GM19238 (cell line): Measurements from ENCODE around the gene ST6GAL2.

Experiments
- DNase-seq: peaks from one replicate; pipeline ENCODE4 v3.0.0; 2011; ENCODE audit warnings: low spot score; ENCODE audit not compliant: insufficient read length

Gene ST6GAL2

GRCh38 chr2:106864051-106864450 is 21.9 kb downstream of the ST6GAL2 start:
- DNase-seq = no peak

GRCh38 chr2:106863387-106863786 is 22.6 kb downstream of the ST6GAL2 start:
- no peak for DNase-seq

- DNase-seq = no peak
Measured at GRCh38 chr2:106859498-106859897, 26.5 kb downstream of the ST6GAL2 start.

DNA sequence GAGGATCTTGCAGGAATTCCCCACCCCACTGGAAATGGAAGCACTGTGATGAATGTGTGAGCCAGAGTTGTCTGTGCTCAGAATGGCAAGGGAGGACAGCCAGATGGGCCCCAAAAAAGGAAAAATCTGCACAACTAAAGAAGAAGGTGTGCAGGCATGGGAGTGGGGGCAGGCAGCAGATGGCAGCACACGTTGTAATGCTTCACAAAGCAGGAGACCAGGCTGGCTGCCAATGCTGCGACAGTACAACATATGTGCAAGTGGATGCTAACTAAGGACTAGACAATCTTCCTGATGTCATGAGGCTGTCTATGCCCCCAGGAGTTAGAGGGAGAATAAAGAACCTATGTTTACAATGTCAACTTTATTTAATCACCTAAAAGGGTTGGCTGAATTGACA is 27.2 kb downstream of the ST6GAL2 start:
- DNase-seq = no peak

DNA sequence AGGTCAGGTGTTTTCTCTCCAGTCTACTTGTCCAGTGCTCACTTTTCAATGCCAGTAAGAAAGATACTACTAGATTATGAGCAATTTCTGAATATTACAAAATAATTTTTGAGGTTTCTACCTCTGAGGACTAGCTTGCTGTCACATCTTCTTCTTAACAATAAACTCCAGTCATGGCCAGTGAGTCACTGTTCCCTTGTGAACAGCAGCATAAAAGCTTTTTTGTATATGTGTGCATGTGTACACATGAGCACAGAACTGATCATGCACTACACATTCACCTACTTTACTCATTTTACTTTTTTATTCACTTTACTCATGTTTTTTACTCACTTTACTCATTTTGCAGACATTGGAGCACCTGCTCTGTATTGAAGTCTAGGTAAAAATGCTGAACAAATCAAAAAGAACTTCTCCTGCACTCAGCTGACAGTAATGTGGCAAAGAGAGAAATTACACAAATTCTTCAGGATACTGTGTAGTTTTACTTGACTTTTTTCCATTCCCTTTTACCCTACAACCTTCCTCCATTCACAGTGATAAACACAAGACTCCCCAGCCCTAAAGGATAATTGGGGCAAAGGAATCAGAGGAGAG is 28.0 kb downstream of the ST6GAL2 start:
- DNase-seq = no peak

DNA sequence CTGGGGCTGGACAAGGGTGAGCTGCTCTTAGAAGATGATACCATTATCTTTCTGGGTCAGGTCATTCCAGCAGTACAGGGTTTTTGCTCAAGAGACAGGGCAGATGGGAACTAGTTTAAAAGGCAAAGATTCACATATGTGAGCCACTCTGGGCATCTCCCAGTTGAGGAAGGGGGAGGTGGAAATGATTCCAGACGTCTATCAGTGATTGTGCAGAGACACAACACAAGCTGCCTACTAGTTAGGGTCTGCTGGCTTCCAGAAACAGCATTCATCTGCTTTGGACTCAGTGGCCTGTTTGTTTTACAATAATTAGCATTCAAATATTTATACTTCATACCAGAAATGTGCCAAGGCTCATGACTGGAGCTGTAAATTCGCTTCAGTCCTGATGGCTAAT is 32.3 kb downstream of the ST6GAL2 start:
- no peak for DNase-seq

DNA sequence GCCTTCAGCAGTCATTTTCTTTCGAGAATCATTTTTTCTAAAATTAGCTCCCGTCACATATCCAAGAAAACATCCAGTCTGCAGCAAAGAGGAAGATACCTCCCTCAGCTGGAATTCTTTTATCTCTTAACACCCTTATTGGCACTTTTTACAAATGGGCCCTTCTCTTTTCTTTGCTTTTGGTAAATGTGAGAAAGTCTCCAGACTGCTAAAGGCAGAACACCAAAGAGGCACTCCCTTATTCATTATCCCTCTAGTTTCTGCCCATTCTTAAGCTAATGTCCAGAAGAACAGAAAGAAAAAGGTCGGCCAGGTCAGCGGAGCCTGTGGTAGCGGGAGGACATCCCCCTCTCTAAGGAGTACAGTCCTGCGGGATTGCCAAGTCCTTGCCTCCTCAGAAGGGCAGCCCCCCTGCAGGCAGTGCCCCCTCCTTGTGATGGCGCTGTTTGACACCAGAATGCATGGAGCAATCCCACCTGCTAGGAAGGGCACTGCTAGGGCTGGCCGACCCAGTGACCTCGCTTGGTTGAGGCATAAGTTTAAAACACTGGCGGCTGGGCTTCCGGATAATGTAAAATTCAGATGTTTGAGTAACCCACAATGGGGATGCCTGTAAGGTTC is 34.0 kb downstream of the ST6GAL2 start:
- no peak for DNase-seq

DNA sequence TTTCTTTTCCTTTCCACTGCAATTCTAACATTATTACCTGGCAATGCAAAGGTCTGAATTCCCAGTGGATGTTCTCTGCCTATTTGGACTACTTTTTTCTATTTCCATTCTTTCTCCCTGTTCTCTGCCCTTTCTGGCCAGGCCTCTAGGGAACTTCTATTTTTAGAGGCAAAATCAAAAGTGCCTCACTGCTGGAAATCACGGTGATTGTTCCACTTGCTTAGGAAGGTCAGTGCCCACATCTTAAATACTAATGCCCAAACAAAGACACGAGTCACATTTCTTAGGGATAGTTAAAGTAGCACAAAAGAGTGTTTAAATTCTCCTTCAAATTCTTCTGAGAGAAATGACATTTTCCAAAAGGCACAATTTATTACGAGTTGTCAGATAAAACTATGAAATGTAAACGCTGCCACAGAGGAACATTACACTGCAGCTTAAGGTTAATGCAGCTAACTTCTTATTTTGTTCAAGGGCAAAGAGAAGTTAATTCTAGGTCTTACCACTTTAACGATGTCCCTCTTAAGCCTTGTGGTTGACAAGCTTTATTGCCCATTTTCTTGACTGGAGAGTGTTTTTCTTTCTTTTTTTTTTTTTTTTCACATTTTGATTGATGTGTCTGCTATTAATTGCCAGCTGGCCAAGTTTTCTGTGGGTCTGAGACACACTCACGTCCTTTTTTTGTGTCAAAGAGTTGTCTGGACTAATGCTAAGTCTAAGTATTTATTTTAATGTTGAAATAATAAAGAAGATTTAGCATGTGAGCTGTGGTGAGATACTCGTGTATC is 34.7 kb downstream of the ST6GAL2 start:
- DNase-seq = no peak

DNA sequence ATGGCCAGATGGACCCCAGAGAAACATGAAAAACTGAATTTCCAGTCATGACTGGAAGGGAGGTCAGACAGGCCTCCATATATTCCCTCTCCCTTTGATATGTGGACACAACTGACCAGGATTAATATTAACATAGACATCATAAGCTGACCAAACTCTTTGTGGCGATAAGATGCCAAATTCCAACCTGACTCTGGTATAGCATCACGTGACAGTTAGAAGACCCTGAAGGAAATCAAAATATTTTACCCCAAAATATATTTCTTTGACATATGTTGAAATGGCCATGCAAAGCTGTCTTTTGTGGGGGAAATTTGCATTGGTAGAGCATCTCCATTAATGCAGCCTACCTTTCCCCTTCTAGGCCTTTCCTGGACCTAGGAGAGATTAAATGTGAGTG is 36.7 kb downstream of the ST6GAL2 start:
- no peak for DNase-seq

DNA sequence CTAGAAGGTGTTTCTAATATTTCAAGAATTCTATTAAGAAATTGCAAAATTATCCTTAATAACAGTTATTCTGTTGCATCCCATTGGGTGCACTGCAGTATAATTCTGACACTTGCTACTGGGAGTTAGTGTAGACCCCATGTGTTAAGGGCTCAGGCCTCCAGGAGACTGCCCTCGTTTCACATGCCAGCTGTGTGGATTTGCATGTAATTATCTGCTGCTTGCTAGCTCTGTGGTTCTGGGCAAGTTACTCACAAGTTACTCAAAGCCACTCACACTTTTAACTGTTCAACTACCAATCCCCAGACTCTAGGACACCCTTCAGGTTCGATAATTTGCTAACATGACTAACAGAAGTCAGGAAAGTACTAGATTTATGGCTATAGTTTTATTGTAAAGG is 38.6 kb downstream of the ST6GAL2 start:
- no peak for DNase-seq

DNA sequence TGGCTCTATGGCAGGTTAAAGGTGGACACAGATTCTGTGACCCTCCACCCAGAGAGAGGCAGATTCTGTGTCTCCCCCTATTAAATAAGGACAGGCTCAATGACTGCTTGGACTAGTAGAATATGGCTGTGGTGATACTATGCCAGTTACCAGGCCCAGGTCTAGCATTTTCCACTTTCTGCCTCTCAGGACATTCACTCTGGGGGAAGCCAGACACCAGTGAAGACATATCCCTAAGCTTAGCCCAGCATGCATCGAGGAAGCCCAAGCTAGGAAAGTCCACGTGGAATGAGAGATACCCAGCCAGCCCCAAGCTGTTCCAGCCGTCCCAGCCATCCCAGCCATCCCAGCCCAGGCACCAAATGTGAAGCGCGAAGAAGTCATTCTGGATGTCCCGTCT is 40.3 kb downstream of the ST6GAL2 start:
- no peak for DNase-seq

DNA sequence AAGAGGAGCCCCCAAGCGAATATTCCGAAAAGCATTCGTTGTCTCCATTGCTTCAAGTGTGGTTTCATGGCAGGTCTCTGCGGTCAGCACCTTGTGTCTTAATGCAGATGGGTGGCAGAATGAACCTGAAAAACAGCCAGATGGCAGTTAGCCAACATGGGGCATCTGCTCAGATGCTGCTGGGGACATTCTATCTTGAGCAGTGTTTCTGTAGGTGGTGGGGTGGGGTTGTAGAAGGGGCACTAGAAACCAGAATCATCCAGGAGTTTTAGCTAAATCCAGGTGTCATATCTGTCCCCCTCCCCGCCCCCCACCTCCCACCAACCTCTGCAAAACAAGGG is 42.1 kb downstream of the ST6GAL2 start:
- no peak for DNase-seq

- no peak for DNase-seq
Measured at GRCh38 chr2:106843001-106843909, 42.7 kb downstream of the ST6GAL2 start.

- DNase-seq = no peak
Measured at GRCh38 chr2:106841886-106842645, 43.9 kb downstream of the ST6GAL2 start.

DNA sequence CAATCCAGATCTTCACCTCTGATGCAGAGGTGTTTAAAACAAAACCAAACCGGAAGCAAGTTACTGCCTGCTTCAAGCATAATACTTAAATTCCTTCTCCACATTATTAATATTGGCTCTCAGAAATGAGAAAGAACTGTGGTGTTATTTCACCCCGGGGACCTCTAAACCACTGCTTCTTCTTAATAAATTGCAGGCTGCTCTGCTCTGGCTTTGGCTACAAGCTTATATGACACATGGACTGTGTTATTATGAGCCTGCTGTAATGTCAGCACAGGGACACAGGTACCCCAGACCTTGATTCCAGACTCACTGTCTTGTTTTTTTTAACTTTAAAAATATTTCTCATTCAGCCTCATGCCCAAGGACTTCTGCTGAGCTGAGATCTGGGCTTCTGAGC is 45.1 kb downstream of the ST6GAL2 start:
- DNase-seq = no peak

- no peak for DNase-seq
Measured at GRCh38 chr2:106839849-106840595, 45.9 kb downstream of the ST6GAL2 start.

DNA sequence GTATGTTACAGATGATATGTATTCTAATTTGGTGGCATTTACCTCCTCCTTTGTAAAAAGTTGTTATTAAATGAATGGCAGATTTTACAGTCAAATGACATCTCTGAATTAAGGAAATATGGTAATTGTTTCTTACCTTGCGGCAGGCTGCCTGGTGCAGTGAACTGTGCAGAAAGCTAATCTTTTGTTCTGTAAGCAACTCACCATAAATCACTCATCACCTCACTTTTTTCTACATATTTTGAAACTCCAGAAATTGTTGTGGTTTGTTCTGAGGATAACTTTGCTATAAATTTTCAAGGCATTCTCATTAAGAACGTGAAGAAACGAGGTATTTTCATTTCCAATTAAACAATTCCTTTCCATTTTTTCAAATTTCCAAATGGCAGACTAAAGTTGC is 52.7 kb downstream of the ST6GAL2 start:
- no peak for DNase-seq

- no peak for DNase-seq
Measured at GRCh38 chr2:106831816-106832569, 54.0 kb downstream of the ST6GAL2 start.

GRCh38 chr2:106831241-106831640 is 54.7 kb downstream of the ST6GAL2 start:
- DNase-seq = no peak

DNA sequence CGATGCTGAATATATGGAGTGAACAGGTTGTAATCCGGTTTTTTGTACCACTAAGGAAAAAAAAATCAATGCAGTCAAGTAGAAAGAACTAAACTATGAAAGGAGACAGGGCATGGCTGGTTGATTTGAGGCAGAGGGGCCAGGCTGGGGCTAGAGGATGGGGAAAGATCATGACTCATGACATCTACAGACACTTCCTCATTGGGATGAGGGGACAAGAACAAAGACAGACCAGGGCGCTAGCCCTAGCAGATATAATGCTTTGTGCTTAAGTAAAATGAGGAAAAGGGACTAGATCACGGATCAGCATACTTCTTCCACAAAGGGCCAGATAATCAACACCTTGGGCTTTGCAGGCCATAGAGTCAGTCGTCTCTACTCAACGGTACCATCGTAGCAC is 55.8 kb downstream of the ST6GAL2 start:
- no peak for DNase-seq
